ENCODE measurements around the gene NDC1.

The NDC1 gene

DNA sequence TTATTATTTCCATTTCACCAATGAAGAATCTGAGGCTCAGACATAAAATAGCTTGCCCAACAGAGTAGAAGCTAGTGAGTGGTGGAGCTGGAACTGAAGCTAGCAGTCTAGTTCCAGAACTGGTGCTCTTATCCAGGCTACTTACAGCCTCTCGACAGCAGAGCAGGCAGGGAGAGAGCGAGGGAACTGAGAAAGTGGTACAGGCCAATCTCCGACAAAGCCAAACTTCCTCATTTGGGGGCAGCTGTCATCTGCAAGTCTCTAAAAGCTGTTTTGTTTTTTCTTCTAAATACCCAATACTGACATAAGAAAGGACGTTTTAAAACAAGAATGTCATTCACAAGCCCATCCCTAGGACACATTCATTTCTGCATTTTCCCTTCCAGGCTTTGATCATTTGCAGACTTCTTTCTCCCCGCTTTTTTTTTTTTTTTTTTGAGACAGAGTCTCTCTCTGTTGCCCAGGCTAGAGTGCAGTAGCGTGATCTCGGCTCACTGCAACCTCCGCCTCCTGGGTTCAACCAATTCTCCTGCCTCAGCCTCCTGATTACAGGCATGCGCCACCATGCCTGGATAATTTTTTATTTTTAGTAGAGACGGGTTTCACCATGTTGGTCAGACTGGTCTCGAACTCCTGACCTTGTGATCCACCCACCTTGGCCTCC, 31.5 kb upstream of the NDC1 start:
- no peak for DNase-seq (ENCODE audit: low read depth)
- TF ChIP-seq, protein P1, sequence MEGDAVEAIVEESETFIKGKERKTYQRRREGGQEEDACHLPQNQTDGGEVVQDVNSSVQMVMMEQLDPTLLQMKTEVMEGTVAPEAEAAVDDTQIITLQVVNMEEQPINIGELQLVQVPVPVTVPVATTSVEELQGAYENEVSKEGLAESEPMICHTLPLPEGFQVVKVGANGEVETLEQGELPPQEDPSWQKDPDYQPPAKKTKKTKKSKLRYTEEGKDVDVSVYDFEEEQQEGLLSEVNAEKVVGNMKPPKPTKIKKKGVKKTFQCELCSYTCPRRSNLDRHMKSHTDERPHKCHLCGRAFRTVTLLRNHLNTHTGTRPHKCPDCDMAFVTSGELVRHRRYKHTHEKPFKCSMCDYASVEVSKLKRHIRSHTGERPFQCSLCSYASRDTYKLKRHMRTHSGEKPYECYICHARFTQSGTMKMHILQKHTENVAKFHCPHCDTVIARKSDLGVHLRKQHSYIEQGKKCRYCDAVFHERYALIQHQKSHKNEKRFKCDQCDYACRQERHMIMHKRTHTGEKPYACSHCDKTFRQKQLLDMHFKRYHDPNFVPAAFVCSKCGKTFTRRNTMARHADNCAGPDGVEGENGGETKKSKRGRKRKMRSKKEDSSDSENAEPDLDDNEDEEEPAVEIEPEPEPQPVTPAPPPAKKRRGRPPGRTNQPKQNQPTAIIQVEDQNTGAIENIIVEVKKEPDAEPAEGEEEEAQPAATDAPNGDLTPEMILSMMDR (conservative IDR thresholded peaks at IDR 0.05; ENCODE audit: low read depth, low read length) = no peak
- H3K4me3 ChIP-seq (ENCODE audit: low read length) = no peak overlapping the region

- TF ChIP-seq, protein P1 (conservative IDR thresholded peaks at IDR 0.05; ENCODE audit: low read depth, low read length) = no peak
- H3K4me3 ChIP-seq (ENCODE audit: low read length) = no peak overlapping the region
- no peak for DNase-seq (ENCODE audit: low read depth)
Observed at GRCh38 chr1:53868565-53868964, 30.5 kb upstream of the NDC1 start.

DNA sequence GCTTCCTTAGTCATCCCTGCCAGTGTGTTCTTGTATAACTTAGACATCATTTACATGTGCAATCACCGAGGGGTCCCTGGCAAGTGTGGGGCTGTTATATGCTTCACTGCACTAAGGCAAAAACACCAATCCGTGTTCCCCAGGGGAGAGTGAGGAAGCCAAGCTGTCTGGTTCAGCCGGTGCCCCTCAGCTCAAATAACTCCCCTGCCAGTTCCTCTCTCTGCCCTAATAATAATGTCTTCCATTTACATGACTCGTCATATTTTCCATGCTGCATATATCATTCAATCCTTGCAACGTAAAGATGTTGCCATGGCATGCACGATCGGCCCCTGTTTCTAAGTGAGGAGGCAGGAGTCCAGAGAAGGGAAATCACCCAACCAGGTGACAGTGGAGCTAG, 24.4 kb upstream of the NDC1 start:
- H3K4me3 ChIP-seq (ENCODE audit: low read length) = no peak overlapping the region
- TF ChIP-seq, protein P1 (conservative IDR thresholded peaks at IDR 0.05; ENCODE audit: low read depth, low read length) = no peak
- DNase-seq (ENCODE audit: low read depth) = no peak

GRCh38 chr1:53860967-53861411, 22.9 kb upstream of the NDC1 start:
- TF ChIP-seq, protein P1 (conservative IDR thresholded peaks at IDR 0.05; ENCODE audit: low read depth, low read length) = peak; percentile 92
- no peak for DNase-seq (ENCODE audit: low read depth)
- H3K4me3 ChIP-seq (ENCODE audit: low read length) = no peak overlapping the region

DNA sequence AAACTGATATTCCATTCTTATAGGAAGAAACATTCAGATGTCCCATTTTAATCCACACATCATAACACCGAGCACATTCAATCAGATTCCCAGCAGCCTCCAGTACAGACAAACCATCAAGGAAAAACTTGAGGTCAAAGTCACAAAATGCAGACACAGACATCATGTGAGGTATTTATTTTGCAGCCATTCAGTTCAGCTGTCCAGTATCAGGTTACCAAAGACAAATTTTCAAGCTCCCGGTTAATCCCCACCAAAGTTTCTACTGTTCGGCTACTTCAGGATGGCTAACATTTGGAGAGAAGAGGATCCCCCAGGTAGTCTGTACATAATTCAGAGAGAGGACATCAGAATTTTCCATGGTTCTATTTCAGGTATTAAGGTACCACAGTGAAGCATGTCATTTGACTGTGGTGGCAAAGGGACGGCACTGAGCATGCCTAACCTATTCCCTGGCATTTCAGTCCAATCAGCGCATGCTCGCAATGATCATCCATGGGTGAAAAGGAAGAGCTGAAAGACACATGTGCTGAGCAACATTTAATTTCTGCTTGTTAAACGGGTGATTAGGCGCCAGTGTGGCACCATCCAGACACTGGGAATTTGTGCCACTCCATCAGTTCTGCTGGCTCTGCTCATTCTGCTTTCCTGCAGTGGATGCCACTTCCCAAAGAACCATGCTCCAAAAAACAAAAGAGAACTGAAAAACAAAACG, 13.6 kb upstream of the NDC1 start:
- DNase-seq (ENCODE audit: low read depth) = no peak
- TF ChIP-seq, protein P1 (conservative IDR thresholded peaks at IDR 0.05; ENCODE audit: low read depth, low read length) = no peak
- no peak overlapping the region for H3K4me3 ChIP-seq (ENCODE audit: low read length)

GRCh38 chr1:53850082-53850673, 12.1 kb upstream of the NDC1 start:
- no peak for DNase-seq (ENCODE audit: low read depth)
- TF ChIP-seq, protein P1 (conservative IDR thresholded peaks at IDR 0.05; ENCODE audit: low read depth, low read length) = no peak
- no peak overlapping the region for H3K4me3 ChIP-seq (ENCODE audit: low read length)
